PC-9 (cell line): Measurements from ENCODE around the gene TRABD2A. TPM values are rescaled to one million over a fixed set of nuclear protein-coding genes. Genes with fewer than 3 reads are reported as not detected.
"Not testable (repeated sequence)": the region's sequence is repeated elsewhere in the genome, so short reads cannot be mapped to it uniquely, and the experiment has no call there.

ENCODE experiments used
- BruUV-seq: library from RNA; stranded (reverse); fragments of 400-500 nt; replicated peaks from 2 replicates; lab custom pipeline; 2021; lab: Mats Ljungman, UMichigan
- CTCF ChIA-PET: fragments of 300-600 bp; sonication (Branson Sonifier 250); formaldehyde crosslinking; loops from one replicate; lab custom pipeline; 2022; ENCODE audit warnings: antibody characterized with exemption; lab: Charles Lee
- POLR2A ChIA-PET: fragments of 300-600 bp; sonication (Branson Sonifier 250); formaldehyde crosslinking; loops from one replicate; lab custom pipeline; 2022; ENCODE audit warnings: antibody characterized with exemption; ENCODE audit not compliant: unreplicated experiment; lab: Charles Lee
- DNase-seq, 2 experiments: peaks; one replicate each; pipeline versions ENCODE4 v3.0.0 to v3.0.0-alpha.2; 2015 to 2022; ENCODE audit warnings: mixed read lengths in 1 of 2
- H2AFZ ChIP-seq: fragments of 200-600 bp; sonication (generic); 2 replicates; pipeline ENCODE4 v1.8.1; 2017; ENCODE audit warnings: antibody characterized with exemption
- H3F3A ChIP-seq: fragments of 200-600 bp; sonication (generic); 2 replicates; pipeline ENCODE4 v1.8.1; 2017; ENCODE audit warnings: antibody characterized with exemption, mild to moderate bottlenecking, low read depth; ENCODE audit not compliant: insufficient read depth
- H3K27ac ChIP-seq: fragments of 200-600 bp; sonication (generic); 2 replicates; pipeline ENCODE4 v1.6.1; 2016; ENCODE audit warnings: mixed run types
- H3K27me3 ChIP-seq: fragments of 200-600 bp; sonication (generic); 2 replicates; pipeline ENCODE4 v1.6.1; 2016; ENCODE audit warnings: low read depth, mixed run types; ENCODE audit not compliant: insufficient read depth
- H3K36me3 ChIP-seq: fragments of 200-600 bp; sonication (generic); 2 replicates; pipeline ENCODE4 v1.6.1; 2016; ENCODE audit warnings: low read depth, mixed run types
- H3K4me1 ChIP-seq: fragments of 200-600 bp; sonication (generic); replicated peaks from 2 replicates; pipeline ENCODE4 v1.6.1; 2016; ENCODE audit warnings: mixed run types; ENCODE audit not compliant: insufficient read depth
- H3K4me2 ChIP-seq: fragments of 200-600 bp; sonication (generic); 2 replicates; pipeline ENCODE4 v1.6.1; 2017; ENCODE audit warnings: mixed run types
- H3K4me3 ChIP-seq: fragments of 200-600 bp; sonication (generic); 2 replicates; pipeline ENCODE4 v1.6.1; 2016; ENCODE audit warnings: mixed run types
- H3K79me2 ChIP-seq: fragments of 200-600 bp; sonication (generic); 2 replicates; pipeline ENCODE4 v1.6.1; 2017; ENCODE audit warnings: low read depth, mixed run types
- H3K9me2 ChIP-seq: fragments of 200-600 bp; sonication (generic); 2 replicates; pipeline ENCODE4 v1.8.1; 2017; ENCODE audit warnings: mild to moderate bottlenecking; ENCODE audit not compliant: insufficient read depth
- H3K9me3 ChIP-seq: fragments of 200-600 bp; sonication (generic); 2 replicates; pipeline ENCODE4 v1.8.1; 2016; ENCODE audit warnings: low read depth; ENCODE audit not compliant: insufficient read depth
- H4K20me1 ChIP-seq: fragments of 200-600 bp; sonication (generic); 2 replicates; pipeline ENCODE4 v1.8.1; 2017; ENCODE audit not compliant: insufficient read depth
- CTCF ChIP-seq: fragments of 200-600 bp; sonication (generic); conservative IDR thresholded peaks from 2 replicates; pipeline ENCODE4 v1.6.1; 2017; ENCODE audit warnings: mixed run types, antibody characterized with exemption, mild to moderate bottlenecking, moderate library complexity
- EZH2 ChIP-seq: fragments of 200-600 bp; sonication (generic); IDR thresholded peaks from 2 replicates; pipeline ENCODE4 v1.8.0; 2017; ENCODE audit warnings: antibody characterized with exemption, low read depth
- intact Hi-C: fragments of 100-400 bp; cut with micrococcal nuclease; formaldehyde crosslinking; loops from one replicate; pipeline ENCODE4 v1.10.0; 2022; ENCODE audit not compliant: unreplicated experiment
- total RNA-seq: library from RNA; stranded (reverse); gene quantifications from 2 replicates; pipeline ENCODE4 v1.2.3, GENCODE V29; 2021

Gene TRABD2A
- total RNA-seq, 1 experiment from 2014 or later = 2.2 TPM

GRCh38 chr2:84878896-84879583 lies 1.8 kb downstream of the TRABD2A start:
- no peak for DNase-seq
- Histone ChIP-seq H3K36me3 (no peaks in the 10 kb centered on the region), H2AFZ (no peak overlapping the region), H3F3A (no peaks in the 10 kb centered on the region; the same call in 1 of the 2 replicates), H3K9me3 (no peaks in the 10 kb centered on the region), H3K4me1 (0 out of 2 replicates have a peak, but pooled peaks cover 4% of the 10 kb centered on the region), H4K20me1 (no peaks in the 10 kb centered on the region), H3K4me3 (no peak overlapping the region), H3K4me2 (no peak overlapping the region), H3K27ac (no peak overlapping the region), H3K79me2 (no peaks in the 10 kb centered on the region), H3K9me2 (no peaks in the 10 kb centered on the region), H3K27me3 (peaks cover 53% of the 10 kb centered on the region)
- intact Hi-C loops = no loop called here
- BruUV-seq = no TSS peak
- ChIA-PET POLR2A (no interaction called here), CTCF (no interaction called here)
- TF ChIP-seq CTCF (no peak), EZH2 (no peak)

GRCh38 chr2:84878459-84878858 lies 2.4 kb downstream of the TRABD2A start:
- intact Hi-C loops = no loop called here
- H3F3A ChIP-seq = no peaks in the 10 kb centered on the region; the same call in 1 of the 2 replicates
- DNase-seq = no peak
- ChIA-PET POLR2A (no interaction called here), CTCF (no interaction called here)
- H3K4me3 ChIP-seq = no peak overlapping the region
- peaks cover 55% of the 10 kb centered on the region for H3K27me3 ChIP-seq
- no peaks in the 10 kb centered on the region for H4K20me1 ChIP-seq
- H3K4me2 ChIP-seq = no peak overlapping the region
- no peaks in the 10 kb centered on the region for H3K36me3 ChIP-seq
- no peak for TF ChIP-seq CTCF
- no peak for TF ChIP-seq EZH2
- H3K27ac ChIP-seq = no peak overlapping the region
- no TSS peak for BruUV-seq
- H2AFZ ChIP-seq = no peak overlapping the region
- H3K4me1 ChIP-seq = 0 out of 2 replicates have a peak, but pooled peaks cover 4% of the 10 kb centered on the region
- no peaks in the 10 kb centered on the region for H3K9me2 ChIP-seq
- no peaks in the 10 kb centered on the region for H3K79me2 ChIP-seq
- no peaks in the 10 kb centered on the region for H3K9me3 ChIP-seq

- H3F3A ChIP-seq = no peaks in the 10 kb centered on the region; the same call in 1 of the 2 replicates
- H3K4me2 ChIP-seq = no peak overlapping the region
- no peaks in the 10 kb centered on the region for H3K36me3 ChIP-seq
- TF ChIP-seq CTCF (no peak), EZH2 (no peak)
- no peaks in the 10 kb centered on the region for H3K9me3 ChIP-seq
- no peaks in the 10 kb centered on the region for H4K20me1 ChIP-seq
- POLR2A ChIA-PET = no interaction called here
- CTCF ChIA-PET = no interaction called here
- no TSS peak for BruUV-seq
- no peak overlapping the region for H3K27ac ChIP-seq
- peaks cover 64% of the 10 kb centered on the region for H3K27me3 ChIP-seq
- no peak overlapping the region for H2AFZ ChIP-seq
- H3K79me2 ChIP-seq = no peaks in the 10 kb centered on the region
- no peaks in the 10 kb centered on the region for H3K9me2 ChIP-seq
- no peak overlapping the region for H3K4me3 ChIP-seq
- intact Hi-C loops = no loop called here
- H3K4me1 ChIP-seq = 0 out of 2 replicates have a peak, but pooled peaks cover 4% of the 10 kb centered on the region
- DNase-seq = no peak
Observed at GRCh38 chr2:84876369-84876768, 4.5 kb downstream of the TRABD2A start.

GRCh38 chr2:84875619-84876018 lies 5.3 kb downstream of the TRABD2A start:
- CTCF ChIA-PET, H3K4me2 ChIP-seq, POLR2A ChIA-PET: not testable (repeated sequence)

More at GRCh38 chr2:84875619-84876018, 5.3 kb downstream of the TRABD2A start:
- H3K9me3 ChIP-seq, H3F3A ChIP-seq, BruUV-seq, H2AFZ ChIP-seq, intact Hi-C loops, H3K79me2 ChIP-seq, H3K4me3 ChIP-seq, DNase-seq, H3K4me1 ChIP-seq, H3K27ac ChIP-seq, H4K20me1 ChIP-seq, H3K9me2 ChIP-seq, H3K36me3 ChIP-seq: not testable (repeated sequence)
- H3K27me3 ChIP-seq = peaks cover 64% of the 10 kb centered on the region
